PC-3 (cell line): ENCODE measurements around the gene SETDB1. TPM values are rescaled to one million over a fixed set of nuclear protein-coding genes. Genes with fewer than 3 reads are reported as not detected.

ENCODE experiments used
- ATAC-seq: fragments of 200-7000 bp; cut with Tn5 transposase; 2 replicates; pipeline ENCODE4 v1.9.1; 2020; ENCODE audit warnings: mild to moderate bottlenecking, moderate library complexity
- BruUV-seq: library from RNA; stranded (reverse); fragments of 400-500 nt; replicated peaks from 2 replicates; lab custom pipeline; 2021; lab: Mats Ljungman, UMichigan
- CTCF ChIA-PET: fragments of 300-600 bp; sonication (Branson Sonifier 250); formaldehyde crosslinking; loops from one replicate; lab custom pipeline; 2022; ENCODE audit warnings: antibody characterized with exemption; lab: Charles Lee
- POLR2A ChIA-PET: fragments of 300-600 bp; sonication (Branson Sonifier 250); formaldehyde crosslinking; loops from one replicate; lab custom pipeline; 2022; ENCODE audit warnings: antibody characterized with exemption; ENCODE audit not compliant: unreplicated experiment; lab: Charles Lee
- DNase-seq: peaks from one replicate; pipeline ENCODE4 v3.0.0-alpha.2; 2015
- H2AFZ ChIP-seq: fragments of 300-600 bp; sonication (generic); 2 replicates; pipeline ENCODE4 v1.6.0; 2016; ENCODE audit warnings: antibody characterized with exemption, low read length
- H3F3A ChIP-seq: fragments of 300-600 bp; sonication (generic); one replicate; pipeline ENCODE4 v1.6.0; 2017; ENCODE audit warnings: antibody characterized with exemption, low read length, control low read depth, mild to moderate bottlenecking; ENCODE audit not compliant: unreplicated experiment
- H3K27ac ChIP-seq: fragments of 300-600 bp; sonication (generic); 2 replicates; pipeline ENCODE4 v1.5.1; 2016; ENCODE audit warnings: mild to moderate bottlenecking, low read length
- H3K27me3 ChIP-seq: fragments of 300-600 bp; sonication (generic); 2 replicates; pipeline ENCODE4 v1.6.1; 2016; ENCODE audit warnings: low read length, mixed read lengths
- H3K36me3 ChIP-seq: fragments of 300-600 bp; sonication (generic); 2 replicates; pipeline ENCODE4 v1.6.1; 2016; ENCODE audit warnings: low read depth, mixed run types, low read length, mixed read lengths
- H3K4me1 ChIP-seq: fragments of 300-600 bp; sonication (generic); 2 replicates; pipeline ENCODE4 v1.5.1; 2016; ENCODE audit warnings: low read length; ENCODE audit not compliant: insufficient read depth
- H3K4me2 ChIP-seq: fragments of 300-600 bp; sonication (generic); 2 replicates; pipeline ENCODE4 v1.6.0; 2016; ENCODE audit warnings: low read length
- H3K4me3 ChIP-seq: fragments of 300-600 bp; sonication (generic); 2 replicates; pipeline ENCODE4 v1.5.1; 2016; ENCODE audit warnings: mild to moderate bottlenecking, low read length, mixed read lengths
- H3K79me2 ChIP-seq: fragments of 300-600 bp; sonication (generic); 2 replicates; pipeline ENCODE4 v1.6.1; 2017; ENCODE audit warnings: low read length, mixed read lengths
- H3K9ac ChIP-seq: fragments of 300-600 bp; sonication (generic); 2 replicates; pipeline ENCODE4 v1.6.0; 2016; ENCODE audit warnings: mild to moderate bottlenecking, low read length
- H3K9me2 ChIP-seq: fragments of 300-600 bp; sonication (generic); replicated peaks from 2 replicates; pipeline ENCODE4 v1.6.1; 2016; ENCODE audit warnings: mixed run types, low read length, mixed read lengths
- H3K9me3 ChIP-seq: fragments of 300-600 bp; sonication (generic); 2 replicates; pipeline ENCODE4 v1.6.1; 2016; ENCODE audit warnings: low read length, mixed read lengths
- H4K20me1 ChIP-seq: fragments of 300-600 bp; sonication (generic); 2 replicates; pipeline ENCODE4 v1.6.1; 2016; ENCODE audit warnings: low read length, mixed read lengths
- CTCF ChIP-seq: fragments of 300-600 bp; sonication (generic); conservative IDR thresholded peaks from 2 replicates; pipeline ENCODE4 v1.5.1; 2017; ENCODE audit warnings: antibody characterized with exemption, low read depth, mild to moderate bottlenecking, low read length
- EZH2 ChIP-seq: fragments of 300-600 bp; sonication (generic); IDR thresholded peaks from one replicate; pipeline ENCODE4 v1.6.1; 2017; ENCODE audit warnings: antibody characterized with exemption, mild to moderate bottlenecking, low read length; ENCODE audit not compliant: unreplicated experiment
- EZH2phosphoT487 ChIP-seq: fragments of 300-600 bp; sonication (generic); IDR thresholded peaks from 2 replicates; pipeline ENCODE4 v1.6.1; 2018; ENCODE audit warnings: mild to moderate bottlenecking, antibody characterized with exemption, low read length, borderline replicate concordance
- intact Hi-C: fragments of 100-400 bp; cut with micrococcal nuclease; formaldehyde crosslinking; loops from 2 replicates; pipeline ENCODE4 v1.9.0; 2023
- total RNA-seq: library from RNA; depleted of rRNA; stranded (reverse); fragments of >200 nt; gene quantifications from 2 replicates; pipeline ENCODE4 v1.2.3, GENCODE V29; 2014

SETDB1 gene
- total RNA-seq, 1 experiment from 2014 or later, result 42.4 TPM

GRCh38 chr1:151003180-151003579 is 77.0 kb downstream of the SETDB1 start:
- Histone ChIP-seq H3K9ac (no peak overlapping the region), H4K20me1 (no peaks in the 10 kb centered on the region), H3K9me2 (no peaks in the 10 kb centered on the region), H3K9me3 (no peaks in the 10 kb centered on the region), H3K79me2 (no peaks in the 10 kb centered on the region), H3K4me1 (peaks cover 41% of the 10 kb centered on the region), H3K27me3 (no peaks in the 10 kb centered on the region), H3K4me2 (no peak overlapping the region), H3K27ac (no peak overlapping the region), H3K4me3 (no peak overlapping the region), H3F3A (peaks cover 6% of the 10 kb centered on the region), H3K36me3 (no peaks in the 10 kb centered on the region), H2AFZ (no peak overlapping the region)
- DNase-seq (no peak), ATAC-seq (no peak)
- ChIA-PET POLR2A (no interaction called here), CTCF (no interaction called here)
- BruUV-seq, result no TSS peak
- intact Hi-C loops, result loop anchor here (10.0 kb wide), 1 partner anchor 378 kb away; the partner anchor contains the start of gene ENSA
- TF ChIP-seq CTCF (no peak), EZH2 (no peak), EZH2phosphoT487 (no peak)

DNA sequence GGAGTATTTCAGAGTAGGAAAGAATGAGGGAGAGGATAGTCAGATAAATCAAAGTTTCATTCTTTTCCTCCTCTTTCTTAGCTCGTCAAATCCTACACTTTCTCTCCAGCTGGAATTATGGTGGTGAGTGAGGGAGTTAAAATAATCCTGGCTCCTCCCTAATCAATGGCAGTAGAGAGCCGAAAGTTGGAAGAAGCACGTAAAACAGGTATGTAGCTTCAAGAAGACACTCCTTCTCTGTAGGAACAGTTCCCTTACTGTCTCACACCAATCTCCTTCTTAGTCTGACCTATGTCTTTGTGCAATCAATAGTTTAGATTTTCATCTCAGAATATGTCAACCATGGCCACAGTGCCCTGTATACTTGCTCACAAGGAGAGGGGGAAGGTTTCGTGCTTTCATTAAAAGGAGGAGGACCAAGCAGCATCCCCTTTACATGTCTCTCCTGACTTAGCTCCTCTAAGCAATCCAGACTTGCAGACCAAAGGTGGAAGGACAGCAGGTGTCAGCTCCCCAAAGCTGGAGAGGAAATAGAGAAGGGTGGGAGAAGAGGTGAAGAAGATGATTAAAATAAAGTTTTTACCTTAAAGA is 79.7 kb downstream of the SETDB1 start:
- CTCF ChIA-PET, result interaction anchor here (0.6 to 1.7 kb wide), 4 partner anchors 8 to 446 kb away, joined by 3 to 17 read pairs (median 8); partner anchors contain the start of gene CERS2
- intact Hi-C loops, result loop anchor here (1.0 to 10.0 kb wide), 4 partner anchors 27 to 381 kb away; partner anchors contain the start of genes C1orf56, ENSA and GOLPH3L
- Histone ChIP-seq H3K9ac (peak overlapping the region; percentile 42), H3K27me3 (no peaks in the 10 kb centered on the region), H3K4me1 (peaks cover 32% of the 10 kb centered on the region), H3F3A (peaks cover 6% of the 10 kb centered on the region), H2AFZ (peak overlapping the region; percentile 75), H3K9me2 (no peaks in the 10 kb centered on the region), H3K9me3 (no peaks in the 10 kb centered on the region), H3K36me3 (no peaks in the 10 kb centered on the region), H3K79me2 (peaks cover 22% of the 10 kb centered on the region), H3K4me3 (peak overlapping the region; percentile 62), H3K4me2 (peak overlapping the region; percentile 79), H3K27ac (peak overlapping the region; percentile 82; the same call in 1 of the 2 replicates), H4K20me1 (no peaks in the 10 kb centered on the region)
- no peak for ATAC-seq
- TF ChIP-seq EZH2, result no peak
- no TSS peak for BruUV-seq
- POLR2A ChIA-PET, result interaction anchor here (0.6 to 0.9 kb wide), 3 partner anchors 65 to 459 kb away, joined by 3 to 4 read pairs (median 4); partner anchors contain the start of gene GABPB2
- DNase-seq, result no peak

DNA sequence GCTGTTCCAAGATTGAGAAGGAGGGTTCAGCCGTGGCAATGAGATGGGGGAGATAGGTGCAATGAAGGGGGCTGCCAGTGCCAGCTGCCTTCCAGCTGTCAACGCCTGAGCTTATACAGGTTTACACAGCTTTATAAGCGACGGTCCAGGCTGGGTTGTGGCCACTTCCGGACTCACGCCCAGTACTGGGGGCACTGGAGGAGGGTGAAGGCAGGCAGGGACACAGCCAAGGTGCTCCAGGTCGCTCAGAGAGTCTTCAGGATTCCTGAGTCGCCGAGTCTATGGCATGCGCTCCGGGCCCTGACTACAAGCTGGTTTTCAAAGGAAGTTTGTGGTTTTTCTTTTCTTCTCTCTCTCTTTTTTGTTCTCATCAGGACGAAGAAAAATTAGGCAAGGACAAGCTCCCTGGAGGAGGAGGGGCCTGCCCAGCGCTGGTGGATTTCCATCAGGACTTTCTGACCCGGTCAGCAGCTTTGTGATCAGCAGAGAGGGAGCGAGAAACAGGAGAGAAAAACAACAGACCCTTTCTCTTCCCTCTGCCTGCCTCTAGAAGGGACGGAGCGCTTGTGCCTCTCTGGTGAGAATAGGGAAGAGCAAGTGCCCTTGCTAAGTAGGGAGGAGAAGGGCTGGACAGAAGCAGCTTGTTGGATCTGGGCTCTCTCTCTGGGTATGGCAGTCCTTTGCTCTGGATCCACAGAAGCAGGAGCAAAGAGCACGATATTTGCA is 80.3 kb downstream of the SETDB1 start, which contains the start of gene MINDY1:
TSS of gene MINDY1 (minus strand) at position 576 of the 726 bp plus-strand sequence. CDS start 4,285 bp downstream, outside the sequence.
- BruUV-seq, result TSS peak; percentile 57
- intact Hi-C loops, result loop anchor here (1.0 to 10.0 kb wide), 4 partner anchors 27 to 382 kb away; partner anchors contain the start of genes C1orf56, ENSA and GOLPH3L
- peak within 1 kb of the TSS; percentile 86 for H3K4me3 ChIP-seq
- H3K36me3 ChIP-seq, result no peaks in the 10 kb centered on the region
- ATAC-seq, result peak; percentile 69
- ChIA-PET POLR2A (interaction anchor here (0.6 to 0.9 kb wide), 4 partner anchors 32 to 460 kb away, joined by 3 to 7 read pairs (median 5); partner anchors contain the start of genes CERS2 and GABPB2), CTCF (interaction anchor here (0.6 to 1.7 kb wide), 5 partner anchors 9 to 81 kb away, joined by 4 to 17 read pairs (median 5); partner anchors contain the start of gene CERS2)
- H3F3A ChIP-seq, result peaks cover 6% of the 10 kb centered on the region
- no peaks in the 10 kb centered on the region for H4K20me1 ChIP-seq
- H3K4me2 ChIP-seq, result peak within 1 kb of the TSS; percentile 92
- peak within 1 kb of the TSS; percentile 47 for H3K9ac ChIP-seq
- TF ChIP-seq EZH2phosphoT487, result no peak
- peak; percentile 64 for TF ChIP-seq CTCF
- peaks cover 27% of the 10 kb centered on the region for H3K79me2 ChIP-seq
- H3K27me3 ChIP-seq, result no peaks in the 10 kb centered on the region
- no peaks in the 10 kb centered on the region for H3K9me3 ChIP-seq
- H3K9me2 ChIP-seq, result no peaks in the 10 kb centered on the region
- H3K4me1 ChIP-seq, result peaks cover 37% of the 10 kb centered on the region
- DNase-seq, result peak; percentile 80
- peak within 1 kb of the TSS; percentile 75 for H2AFZ ChIP-seq
- peak within 1 kb of the TSS; percentile 82 for H3K27ac ChIP-seq
